Measurements from ENCODE around the gene TIMM10.

Gene TIMM10

DNA sequence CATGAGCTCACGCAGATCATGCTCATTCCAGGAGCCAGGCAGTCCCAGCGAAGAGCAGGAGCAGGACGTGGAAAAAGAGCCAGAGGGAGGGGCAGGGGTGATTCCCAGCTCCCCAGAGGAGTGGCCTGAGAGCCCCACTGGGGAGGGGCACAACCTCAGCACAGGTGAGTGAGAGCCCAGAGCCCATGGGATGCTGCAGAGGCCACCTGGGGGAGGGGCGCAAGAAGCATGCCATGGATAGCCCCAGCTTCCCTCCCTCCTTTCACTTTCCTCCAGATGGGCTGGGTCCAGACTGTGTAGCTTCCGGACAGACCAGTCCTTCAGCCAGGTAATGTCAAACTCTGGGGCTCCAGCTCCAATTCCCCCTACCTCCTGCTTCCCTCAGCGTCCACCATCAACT, 13.0 kb upstream of the TIMM10 start:
- Histone ChIP-seq H3K18ac (ENCODE audit: low read depth in 1 of 2, low read length in 2 of 2) (no peak overlapping the region), H2AK5ac (ENCODE audit: low read length, severe bottlenecking) (no peak overlapping the region), H3K27ac (ENCODE audit: low read length, poor library complexity, severe bottlenecking) (no peak overlapping the region), H3K23ac (ENCODE audit: low read length in 2 of 2) (no peak overlapping the region), H4K8ac (ENCODE audit: low read length) (no peak overlapping the region), H3K9ac (ENCODE audit: low read length) (no peak overlapping the region), H3K4ac (ENCODE audit: low read depth in 1 of 2, low read length in 2 of 2) (no peak overlapping the region), H3K4me3 (ENCODE audit: insufficient read depth in 1 of 2, low read depth in 1 of 2, low read length in 2 of 2) (no peak overlapping the region), H3K4me1 (ENCODE audit: control insufficient read depth, insufficient read depth, low read depth, low read length) (peaks cover 2% of the 10 kb centered on the region), H4K91ac (ENCODE audit: low read length) (no peak overlapping the region), H3K27me3 (ENCODE audit: control insufficient read depth in 1 of 2, insufficient read depth in 1 of 2, low read length in 2 of 2) (peaks cover 5 to 33% of the 10 kb centered on the region in 2 experiments), H2AFZ (ENCODE audit: low read depth, low read length) (no peak overlapping the region), H3K14ac (ENCODE audit: low read length in 2 of 2) (no peak overlapping the region), H3K9me3 (ENCODE audit: control insufficient read depth, low read length) (no peaks in the 10 kb centered on the region), H3K4me2 (ENCODE audit: low read length, poor library complexity, severe bottlenecking) (no peak overlapping the region), H2BK12ac (ENCODE audit: low read length in 2 of 2) (no peak overlapping the region), H3K36me3 (ENCODE audit: control insufficient read depth in 1 of 2, insufficient read depth in 2 of 2, low read depth in 1 of 2, low read length in 2 of 2) (peaks cover 3 to 19% of the 10 kb centered on the region in 2 experiments), H2BK15ac (ENCODE audit: low read depth, poor library complexity, severe bottlenecking) (no peak overlapping the region), H3K79me1 (replicated peaks; ENCODE audit: low read length, poor library complexity, severe bottlenecking) (no peaks in the 10 kb centered on the region), H2BK5ac (ENCODE audit: low read depth, low read length, poor library complexity, severe bottlenecking) (no peak overlapping the region), H2BK120ac (ENCODE audit: low read depth, low read length) (no peak overlapping the region)
- DNase-seq, result no peak
- WGBS, result 70% methylated on average over 6 of the region's 6 CpGs

DNA sequence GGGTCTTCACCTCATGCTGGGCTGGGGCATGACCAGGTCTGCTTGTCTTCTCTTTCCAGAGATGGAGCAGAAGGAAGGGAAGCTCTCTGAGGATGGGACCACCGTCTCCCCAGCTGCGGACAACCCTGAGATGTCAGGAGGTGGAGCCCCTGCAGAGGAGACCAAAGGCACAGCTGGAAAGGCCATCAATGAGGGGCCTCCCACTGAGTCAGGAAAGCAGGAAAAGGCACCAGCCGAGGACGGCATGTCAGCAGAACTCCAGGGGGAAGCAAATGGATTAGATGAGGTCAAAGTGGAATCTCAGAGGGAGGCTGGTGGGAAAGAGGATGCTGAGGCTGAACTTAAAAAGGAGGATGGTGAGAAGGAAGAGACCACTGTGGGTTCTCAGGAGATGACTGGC, 12.0 kb upstream of the TIMM10 start:
- H2AK5ac ChIP-seq (ENCODE audit: low read length, severe bottlenecking), result no peak overlapping the region
- 36% methylated on average over 4 of the region's 4 CpGs for WGBS
- no peak overlapping the region for H3K4me3 ChIP-seq (ENCODE audit: insufficient read depth in 1 of 2, low read depth in 1 of 2, low read length in 2 of 2)

DNA sequence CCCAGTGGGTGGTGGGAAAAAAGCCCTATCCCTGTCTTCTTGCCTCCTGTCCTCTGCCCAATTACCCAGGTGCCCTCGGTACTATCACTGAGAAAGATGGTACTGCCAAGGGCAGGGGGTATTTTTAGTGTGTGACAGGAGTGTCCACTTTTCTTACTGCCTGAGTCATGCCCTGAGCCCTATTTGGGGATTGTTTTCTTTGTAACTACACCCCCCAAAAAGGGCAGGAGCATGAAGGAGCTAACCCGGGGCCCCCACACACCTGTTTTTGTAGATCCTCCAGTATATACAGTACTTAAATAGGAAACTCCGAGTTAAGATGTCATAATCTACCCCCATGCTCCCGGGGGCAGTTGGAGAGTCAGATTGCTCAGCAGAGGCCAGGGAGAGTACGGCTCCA, 10.6 kb upstream of the TIMM10 start:
- Histone ChIP-seq H3K27me3 (ENCODE audit: control insufficient read depth in 1 of 2, insufficient read depth in 1 of 2, low read length in 2 of 2) (peaks cover 10 to 48% of the 10 kb centered on the region in 2 experiments), H2BK5ac (ENCODE audit: low read depth, low read length, poor library complexity, severe bottlenecking) (no peak overlapping the region), H3K9me3 (ENCODE audit: control insufficient read depth, low read length) (no peaks in the 10 kb centered on the region), H2AFZ (ENCODE audit: low read depth, low read length) (no peak overlapping the region), H3K23ac (ENCODE audit: low read length in 2 of 2) (no peak overlapping the region), H3K4me3 (ENCODE audit: insufficient read depth in 1 of 2, low read depth in 1 of 2, low read length in 2 of 2) (no peak overlapping the region), H3K14ac (ENCODE audit: low read length in 2 of 2) (no peak overlapping the region), H2BK12ac (ENCODE audit: low read length in 2 of 2) (no peak overlapping the region), H4K91ac (ENCODE audit: low read length) (no peak overlapping the region), H3K4ac (ENCODE audit: low read depth in 1 of 2, low read length in 2 of 2) (no peak overlapping the region), H3K4me1 (ENCODE audit: control insufficient read depth, insufficient read depth, low read depth, low read length) (no peaks in the 10 kb centered on the region), H3K36me3 (ENCODE audit: control insufficient read depth in 1 of 2, insufficient read depth in 2 of 2, low read depth in 1 of 2, low read length in 2 of 2) (no peaks in the 10 kb centered on the region), H2BK120ac (ENCODE audit: low read depth, low read length) (no peak overlapping the region), H2BK15ac (ENCODE audit: low read depth, poor library complexity, severe bottlenecking) (no peak overlapping the region), H3K18ac (ENCODE audit: low read depth in 1 of 2, low read length in 2 of 2) (no peak overlapping the region), H3K27ac (ENCODE audit: low read length, poor library complexity, severe bottlenecking) (no peak overlapping the region), H3K79me1 (replicated peaks; ENCODE audit: low read length, poor library complexity, severe bottlenecking) (no peaks in the 10 kb centered on the region), H3K9ac (ENCODE audit: low read length) (no peak overlapping the region), H2AK5ac (ENCODE audit: low read length, severe bottlenecking) (no peak overlapping the region), H4K8ac (ENCODE audit: low read length) (no peak overlapping the region), H3K4me2 (ENCODE audit: low read length, poor library complexity, severe bottlenecking) (no peak overlapping the region)
- WGBS, result 88% methylated on average over 4 of the region's 5 CpGs
- DNase-seq, result no peak

More for the DNA sequence above, 12.0 kb upstream of the TIMM10 start:
- Histone ChIP-seq H2BK120ac (ENCODE audit: low read depth, low read length) (no peak overlapping the region), H3K4ac (ENCODE audit: low read depth in 1 of 2, low read length in 2 of 2) (no peak overlapping the region), H2AFZ (ENCODE audit: low read depth, low read length) (no peak overlapping the region), H4K91ac (ENCODE audit: low read length) (no peak overlapping the region), H3K27ac (ENCODE audit: low read length, poor library complexity, severe bottlenecking) (no peak overlapping the region), H3K79me1 (replicated peaks; ENCODE audit: low read length, poor library complexity, severe bottlenecking) (no peaks in the 10 kb centered on the region), H3K4me1 (ENCODE audit: control insufficient read depth, insufficient read depth, low read depth, low read length) (peaks cover 2% of the 10 kb centered on the region), H3K36me3 (ENCODE audit: control insufficient read depth in 1 of 2, insufficient read depth in 2 of 2, low read depth in 1 of 2, low read length in 2 of 2) (peaks cover 3 to 12% of the 10 kb centered on the region in 2 experiments), H2BK15ac (ENCODE audit: low read depth, poor library complexity, severe bottlenecking) (no peak overlapping the region), H3K9me3 (ENCODE audit: control insufficient read depth, low read length) (no peaks in the 10 kb centered on the region), H3K18ac (ENCODE audit: low read depth in 1 of 2, low read length in 2 of 2) (no peak overlapping the region), H3K14ac (ENCODE audit: low read length in 2 of 2) (no peak overlapping the region), H3K23ac (ENCODE audit: low read length in 2 of 2) (no peak overlapping the region), H3K27me3 (ENCODE audit: control insufficient read depth in 1 of 2, insufficient read depth in 1 of 2, low read length in 2 of 2) (peaks cover 5 to 41% of the 10 kb centered on the region in 2 experiments), H2BK12ac (ENCODE audit: low read length in 2 of 2) (no peak overlapping the region), H3K4me2 (ENCODE audit: low read length, poor library complexity, severe bottlenecking) (no peak overlapping the region), H2BK5ac (ENCODE audit: low read depth, low read length, poor library complexity, severe bottlenecking) (no peak overlapping the region), H4K8ac (ENCODE audit: low read length) (no peak overlapping the region), H3K9ac (ENCODE audit: low read length) (no peak overlapping the region)
- no peak for DNase-seq

DNA sequence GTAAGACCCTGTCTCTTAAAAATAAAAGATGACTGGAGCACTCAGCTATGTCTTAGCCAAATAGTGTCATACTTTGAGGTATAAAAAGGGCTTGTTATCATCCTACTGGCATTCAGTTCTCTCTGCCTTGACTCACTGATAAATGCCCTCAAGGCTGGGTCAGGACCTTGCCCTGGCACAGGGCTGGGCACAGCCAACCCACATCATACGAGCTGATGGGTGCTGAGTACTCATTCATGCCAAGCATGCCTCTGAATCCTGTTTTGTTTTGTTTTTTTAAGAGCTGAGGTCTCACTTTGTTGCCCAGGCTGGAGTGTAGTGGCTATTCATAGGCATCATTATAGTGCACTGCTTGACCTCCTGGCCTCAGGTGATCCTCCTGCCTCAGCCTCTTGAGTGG, 8.8 kb upstream of the TIMM10 start:
- Histone ChIP-seq H2BK5ac (ENCODE audit: low read depth, low read length, poor library complexity, severe bottlenecking) (no peak overlapping the region), H3K23ac (ENCODE audit: low read length in 2 of 2) (no peak overlapping the region), H3K4me1 (ENCODE audit: control insufficient read depth, insufficient read depth, low read depth, low read length) (no peaks in the 10 kb centered on the region), H3K4ac (ENCODE audit: low read depth in 1 of 2, low read length in 2 of 2) (no peak overlapping the region), H2BK15ac (ENCODE audit: low read depth, poor library complexity, severe bottlenecking) (no peak overlapping the region), H3K9ac (ENCODE audit: low read length) (no peak overlapping the region), H3K4me2 (ENCODE audit: low read length, poor library complexity, severe bottlenecking) (no peak overlapping the region), H4K91ac (ENCODE audit: low read length) (no peak overlapping the region), H3K27ac (ENCODE audit: low read length, poor library complexity, severe bottlenecking) (no peak overlapping the region), H3K36me3 (ENCODE audit: control insufficient read depth in 1 of 2, insufficient read depth in 2 of 2, low read depth in 1 of 2, low read length in 2 of 2) (no peaks in the 10 kb centered on the region), H3K27me3 (ENCODE audit: control insufficient read depth in 1 of 2, insufficient read depth in 1 of 2, low read length in 2 of 2) (peaks cover 10 to 59% of the 10 kb centered on the region in 2 experiments), H3K18ac (ENCODE audit: low read depth in 1 of 2, low read length in 2 of 2) (no peak overlapping the region), H2BK120ac (ENCODE audit: low read depth, low read length) (no peak overlapping the region), H4K8ac (ENCODE audit: low read length) (no peak overlapping the region), H3K4me3 (ENCODE audit: insufficient read depth in 1 of 2, low read depth in 1 of 2, low read length in 2 of 2) (no peak overlapping the region), H2BK12ac (ENCODE audit: low read length in 2 of 2) (no peak overlapping the region), H3K79me1 (replicated peaks; ENCODE audit: low read length, poor library complexity, severe bottlenecking) (no peaks in the 10 kb centered on the region), H2AK5ac (ENCODE audit: low read length, severe bottlenecking) (no peak overlapping the region), H3K14ac (ENCODE audit: low read length in 2 of 2) (no peak overlapping the region), H3K9me3 (ENCODE audit: control insufficient read depth, low read length) (no peaks in the 10 kb centered on the region), H2AFZ (ENCODE audit: low read depth, low read length) (no peak overlapping the region)
- WGBS, result 64% methylated on average over 1 of the region's 1 CpG
- DNase-seq, result no peak

Measured in mesenchymal stem cell (in vitro differentiated cells and primary cell).